A172 (cell line): ENCODE data around the gene TLE1. TPM values are rescaled to one million over a fixed set of nuclear protein-coding genes. Genes with fewer than 3 reads are reported as not detected.
"Not testable (repeated sequence)": the region's sequence is repeated elsewhere in the genome, so short reads cannot be mapped to it uniquely, and the experiment has no call there.

Source experiments
- DNase-seq: peaks from one replicate; pipeline ENCODE4 v3.0.0-alpha.2; 2015; ENCODE audit warnings: low spot score
- total RNA-seq: library from RNA; depleted of rRNA; stranded (reverse); fragments of >200 nt; shearing (Covaris generic); gene quantifications from 2 replicates; pipeline ENCODE4 v1.2.3, GENCODE V29; 2014

The TLE1 gene
- total RNA-seq, 1 experiment from 2014 or later = 12.1 TPM

DNA sequence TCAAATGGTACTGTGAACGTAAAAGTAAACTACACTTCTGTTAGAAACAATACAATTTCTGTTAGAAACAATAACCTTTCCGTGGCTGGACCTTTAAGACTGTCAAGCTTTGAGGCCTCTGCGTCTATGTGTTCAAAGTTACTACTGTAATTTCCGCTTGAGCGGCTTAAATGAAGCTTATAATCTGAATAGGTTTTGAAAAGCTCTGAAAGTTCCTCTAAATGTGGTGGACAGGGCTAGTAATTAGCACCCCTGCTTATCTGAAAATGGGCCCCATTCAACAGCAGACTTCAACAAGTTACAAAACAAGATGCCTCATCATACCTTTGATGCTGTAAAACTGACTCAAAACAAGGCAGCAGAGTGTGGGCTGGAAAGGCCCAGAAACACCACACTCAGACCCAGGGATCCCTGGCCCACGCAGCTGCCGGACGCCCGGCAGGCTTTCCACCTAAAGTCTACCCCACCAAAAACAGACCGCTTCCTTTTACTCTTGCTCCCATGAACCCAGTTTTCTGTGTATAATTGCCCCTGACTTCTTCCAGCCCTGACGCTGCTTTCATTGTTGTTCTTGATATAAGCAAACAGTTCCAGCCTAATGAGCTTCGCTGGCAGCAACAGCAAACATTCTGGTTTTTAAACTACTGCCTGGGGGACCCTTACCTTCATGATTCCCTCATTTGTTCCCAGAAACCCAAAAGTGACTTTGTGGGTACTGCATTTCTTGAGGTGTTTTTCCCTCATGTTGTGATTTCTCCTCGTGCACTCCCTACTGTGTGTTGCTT lies 66.7 kb downstream of the TLE1 start:
- no peak for DNase-seq

DNA sequence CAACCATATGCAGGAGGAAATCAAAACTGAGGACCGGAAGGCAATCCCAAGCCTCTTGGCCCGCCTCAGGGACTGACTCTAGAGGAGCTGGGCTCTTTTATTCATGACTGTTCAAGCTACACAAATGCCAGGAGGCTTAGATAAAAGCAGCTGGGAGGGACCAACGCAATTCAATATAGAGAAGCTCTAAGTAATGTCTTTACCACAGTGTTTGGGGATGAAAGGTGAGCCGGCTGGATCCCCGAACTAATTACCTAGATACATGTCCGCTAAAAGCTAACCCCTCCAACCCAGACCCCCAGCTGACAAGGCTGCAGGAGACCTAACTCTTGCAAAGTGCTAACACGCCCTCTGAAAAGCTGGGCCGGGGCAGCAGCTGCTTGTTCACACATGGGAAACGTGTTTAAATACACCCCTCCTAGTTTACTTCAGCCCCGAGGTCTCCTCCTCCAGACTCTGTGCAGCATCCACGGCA lies 67.5 kb downstream of the TLE1 start:
- no peak for DNase-seq

DNA sequence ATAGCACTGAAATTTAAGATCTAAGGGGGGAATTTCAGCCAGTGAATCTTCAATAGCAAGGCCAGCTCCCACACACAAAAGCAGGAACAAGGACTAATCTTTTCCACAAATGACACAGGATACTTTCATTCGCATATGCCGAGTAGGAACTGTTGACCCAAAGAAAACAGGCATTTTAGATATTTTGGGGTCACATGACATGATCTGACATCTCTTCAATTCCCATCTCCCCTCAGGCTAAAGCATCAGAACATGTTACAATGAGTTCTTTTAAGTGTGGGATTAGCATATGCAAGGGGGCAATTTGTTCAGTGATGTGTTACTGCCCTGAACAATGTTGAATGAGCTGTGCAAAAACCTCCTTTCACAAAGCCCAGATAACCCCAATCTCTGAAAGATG lies 68.2 kb downstream of the TLE1 start:
- DNase-seq = no peak

DNA sequence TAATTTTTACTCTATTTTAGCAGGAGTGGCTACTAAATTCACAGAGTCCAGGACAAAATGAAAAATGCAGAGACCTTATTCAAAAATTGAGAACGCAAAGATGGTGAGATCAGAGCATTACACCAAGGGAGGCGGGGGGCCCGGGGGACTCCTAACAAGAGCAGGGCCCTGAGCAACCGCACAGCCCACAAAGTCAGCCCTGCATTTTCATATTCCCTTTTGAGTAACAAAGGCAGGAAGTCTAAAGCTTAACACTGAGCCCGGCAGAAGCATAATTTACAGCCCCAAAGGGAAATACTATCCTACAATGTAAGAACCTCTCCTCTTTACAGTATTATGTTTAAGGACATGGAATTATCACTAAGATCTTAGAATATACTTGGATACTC lies 69.4 kb downstream of the TLE1 start:
- DNase-seq = no peak

DNA sequence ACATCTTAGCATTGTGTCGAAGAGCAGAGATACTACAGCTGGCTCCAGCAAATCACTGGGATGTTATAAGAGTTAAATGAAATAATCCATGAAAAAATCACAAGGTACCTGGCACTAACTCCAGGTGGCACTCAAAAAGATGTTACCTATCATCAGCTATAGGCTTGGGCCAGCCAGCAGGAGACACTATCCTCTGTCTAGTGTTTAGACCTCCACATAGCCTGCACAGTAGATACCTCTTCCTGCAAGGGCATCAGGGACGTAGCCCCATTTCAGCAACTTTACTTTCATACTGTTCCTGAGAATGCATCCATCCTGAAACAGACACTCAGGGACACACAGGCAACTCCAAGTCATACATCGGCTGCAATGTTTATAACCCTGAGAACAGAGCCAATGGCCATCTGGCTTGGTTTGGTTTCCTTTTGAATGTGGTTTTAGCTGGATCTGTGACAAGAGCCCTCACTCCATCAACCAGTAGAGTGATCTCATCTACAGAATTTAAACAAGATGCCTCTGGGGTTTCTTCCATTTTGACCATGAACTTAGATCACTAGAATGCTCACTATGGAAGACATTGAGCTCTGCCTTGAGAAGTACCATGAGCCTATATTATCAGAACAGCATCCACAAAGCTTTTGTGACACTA lies 69.9 kb downstream of the TLE1 start:
- DNase-seq = peak; percentile 56

DNA sequence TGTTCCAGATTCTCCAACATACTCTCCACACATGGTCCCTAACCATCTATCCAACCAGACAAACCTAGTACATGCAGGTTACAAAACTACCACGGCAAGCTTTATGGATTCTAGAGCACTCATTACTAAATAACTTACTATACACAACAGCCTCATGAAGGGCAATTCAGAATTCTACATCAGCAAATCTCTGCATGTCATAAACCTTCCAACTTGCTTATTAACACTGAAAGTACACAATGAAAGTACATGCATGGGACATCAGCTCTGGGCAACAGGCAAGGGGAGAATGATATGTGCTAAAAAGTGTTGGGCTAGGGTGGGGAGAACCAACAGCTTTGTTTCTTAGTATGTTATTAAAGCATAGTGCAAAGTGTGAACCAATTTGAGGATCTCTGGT lies 70.4 kb downstream of the TLE1 start:
- DNase-seq = no peak

DNA sequence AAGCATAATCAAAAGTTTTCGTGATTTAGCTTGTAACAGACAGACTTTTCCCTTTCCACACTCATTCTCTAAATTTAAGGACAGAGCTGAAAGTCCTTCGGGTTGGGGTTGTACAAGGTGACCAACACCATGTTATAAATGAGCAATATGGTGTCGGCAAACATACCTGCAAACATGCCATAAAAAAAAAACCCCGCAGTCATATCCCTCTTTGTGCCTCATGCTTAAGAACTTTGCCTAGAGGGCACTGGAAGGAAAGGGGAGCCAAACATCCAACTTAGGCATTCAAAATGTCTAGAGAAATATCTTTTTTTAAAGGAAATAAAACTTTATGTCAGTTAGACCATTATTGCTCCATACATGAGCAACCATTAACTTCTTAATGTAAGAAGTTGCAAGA lies 73.2 kb downstream of the TLE1 start:
- no peak for DNase-seq

DNA sequence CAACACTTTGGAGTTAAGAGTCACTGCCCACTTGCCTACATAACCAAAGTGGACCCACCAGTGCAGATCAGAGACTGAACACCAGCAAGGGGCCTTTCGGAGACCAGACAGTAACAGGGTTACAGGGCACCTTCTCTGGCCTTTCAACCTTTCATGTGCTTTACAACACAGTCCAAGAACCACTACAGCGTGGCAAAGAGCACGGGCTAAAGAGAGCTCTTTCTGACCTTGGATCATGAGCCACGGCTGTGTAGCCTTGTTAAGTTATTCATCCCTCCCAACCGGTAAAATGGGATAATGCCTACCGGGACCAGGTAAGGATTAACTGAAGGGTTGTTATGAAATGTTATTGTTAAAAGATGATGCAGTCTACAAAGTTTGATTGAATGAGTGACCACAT lies 75.0 kb downstream of the TLE1 start:
- DNase-seq = no peak

DNA sequence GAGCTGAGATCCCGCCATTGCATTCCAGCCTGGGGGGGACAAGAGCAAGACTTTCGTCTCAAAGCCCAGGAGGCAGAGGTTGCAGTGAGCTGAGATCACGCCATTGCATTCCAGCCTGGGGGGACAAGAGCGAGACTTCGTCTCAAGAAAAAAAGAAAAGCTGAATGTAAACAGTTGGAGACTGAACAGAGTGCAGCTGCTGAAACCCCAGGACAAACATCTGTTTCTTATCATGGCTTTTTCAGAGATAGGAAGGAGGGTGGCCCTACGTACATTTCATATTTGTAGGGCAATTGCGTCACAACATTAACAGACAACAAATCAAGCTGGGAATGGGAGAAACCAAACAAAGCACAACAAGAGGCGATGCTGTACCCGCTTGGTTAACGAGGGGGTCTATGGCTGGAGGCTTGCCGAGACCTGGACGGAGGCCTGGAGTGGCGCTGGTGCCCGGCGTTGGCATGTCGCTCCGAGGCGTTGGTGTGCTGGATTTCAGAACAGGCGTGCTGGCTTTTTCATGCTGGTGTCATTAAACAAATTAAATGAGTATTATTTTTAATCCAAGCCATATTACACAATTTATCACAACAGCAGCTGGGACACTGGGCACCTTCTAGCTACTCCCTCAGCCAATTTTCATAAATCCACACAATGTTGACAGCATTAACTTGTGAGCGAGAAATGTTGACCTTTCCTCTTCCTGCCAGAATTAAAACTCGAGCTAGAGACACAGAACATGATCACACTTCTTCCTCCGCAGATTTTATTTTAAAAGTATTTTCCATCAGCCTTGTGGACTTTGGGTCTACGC lies 76.1 kb downstream of the TLE1 start:
- DNase-seq = no peak

DNA sequence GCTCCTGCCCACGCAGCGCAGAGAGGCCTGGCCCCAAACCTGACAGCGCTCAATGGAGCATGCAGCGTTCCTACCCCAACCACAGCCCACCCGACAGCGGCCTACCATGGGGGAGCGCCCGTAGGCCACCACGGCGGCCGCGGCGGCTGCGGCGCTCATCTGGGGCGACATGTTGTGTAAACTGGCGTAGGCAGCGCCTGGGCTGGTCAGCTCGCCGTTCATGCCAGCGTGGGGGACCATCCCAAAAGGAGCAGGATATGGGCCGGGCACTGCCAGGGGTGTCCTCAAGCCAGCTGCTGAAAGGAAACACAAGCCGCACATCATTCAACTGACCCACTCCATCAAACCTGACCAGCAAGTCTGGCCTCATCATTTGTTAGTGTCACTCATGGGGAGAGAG lies 77.7 kb downstream of the TLE1 start:
- DNase-seq = no peak

DNA sequence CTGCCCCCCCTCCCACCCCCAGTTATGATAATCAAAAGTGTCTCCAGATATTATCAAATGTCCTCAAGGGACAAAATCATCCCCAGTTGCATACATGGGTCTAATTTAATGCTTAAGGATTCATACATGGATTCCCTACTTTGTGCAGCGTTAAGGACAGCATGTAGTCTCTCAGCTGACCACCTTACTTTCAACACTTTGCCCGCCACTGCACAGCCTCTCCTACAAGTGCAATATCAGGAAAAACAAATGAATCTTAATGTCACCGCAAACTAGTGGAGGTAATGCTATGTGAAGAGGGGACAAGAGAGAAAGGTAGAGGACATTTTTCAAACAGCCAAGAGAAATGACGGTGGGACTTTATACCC lies 78.6 kb downstream of the TLE1 start:
- DNase-seq = no peak

DNA sequence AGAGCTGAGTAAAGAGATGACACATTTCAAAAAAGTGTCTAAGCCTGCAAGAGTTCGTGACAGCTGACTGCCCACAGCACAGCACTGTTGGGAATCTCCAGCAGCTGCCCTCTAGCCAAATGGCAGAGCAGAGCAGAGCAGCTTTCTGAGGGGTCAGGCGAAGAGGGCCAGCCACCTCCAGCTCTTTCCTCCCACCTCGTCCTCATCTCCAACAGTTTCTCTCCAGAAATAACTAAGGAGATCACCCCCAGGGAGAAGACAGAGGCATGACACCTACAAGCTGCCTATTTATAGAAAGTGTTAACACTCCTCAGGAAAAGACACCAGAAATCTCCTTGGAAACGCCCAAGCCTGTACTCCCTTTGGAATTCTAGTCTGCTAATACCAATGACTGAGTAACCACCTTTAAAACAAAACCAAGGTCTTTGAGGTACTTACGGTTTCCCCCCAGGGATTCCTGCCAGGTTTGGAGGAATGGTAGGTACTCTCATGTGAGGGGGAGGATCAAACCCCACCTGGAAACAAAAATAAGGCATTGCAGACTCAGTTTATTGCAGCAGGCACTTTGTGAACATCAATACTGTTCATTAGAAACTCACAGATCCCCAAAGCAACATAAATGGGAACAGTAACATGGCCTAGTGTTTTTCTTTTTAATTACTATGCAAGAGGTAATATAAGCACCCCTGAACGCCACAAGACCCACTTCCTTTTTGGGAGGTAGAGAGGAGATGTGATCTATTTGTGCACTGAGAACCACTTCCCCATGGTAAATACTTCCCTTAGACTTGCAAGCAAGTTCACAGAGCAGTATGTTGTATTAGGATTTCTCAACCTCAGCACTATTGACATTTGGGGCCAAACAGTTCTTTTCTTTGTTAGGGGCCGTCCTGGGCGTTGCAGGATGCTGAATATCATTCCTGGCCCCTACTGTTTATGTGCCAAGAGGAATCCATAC lies 79.3 kb downstream of the TLE1 start:
- DNase-seq = peak; percentile 52

DNA sequence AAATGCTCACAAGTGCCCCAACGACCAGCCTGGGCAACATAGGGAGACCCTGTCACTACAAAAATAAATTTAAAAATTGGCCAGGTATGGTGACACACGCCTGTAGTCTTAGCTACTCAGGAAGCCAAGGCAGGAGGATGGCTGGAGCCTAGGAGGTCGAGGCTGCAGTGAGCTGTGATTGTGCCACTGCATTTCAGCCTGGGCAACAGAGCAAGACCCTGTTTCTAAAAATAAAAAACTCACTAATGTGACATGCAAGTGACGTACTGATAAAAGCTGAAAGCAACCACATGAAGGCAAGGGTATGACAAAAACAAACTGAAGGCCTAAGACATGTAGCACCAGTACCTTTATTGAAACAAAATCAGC lies 81.1 kb downstream of the TLE1 start:
- no peak for DNase-seq

DNA sequence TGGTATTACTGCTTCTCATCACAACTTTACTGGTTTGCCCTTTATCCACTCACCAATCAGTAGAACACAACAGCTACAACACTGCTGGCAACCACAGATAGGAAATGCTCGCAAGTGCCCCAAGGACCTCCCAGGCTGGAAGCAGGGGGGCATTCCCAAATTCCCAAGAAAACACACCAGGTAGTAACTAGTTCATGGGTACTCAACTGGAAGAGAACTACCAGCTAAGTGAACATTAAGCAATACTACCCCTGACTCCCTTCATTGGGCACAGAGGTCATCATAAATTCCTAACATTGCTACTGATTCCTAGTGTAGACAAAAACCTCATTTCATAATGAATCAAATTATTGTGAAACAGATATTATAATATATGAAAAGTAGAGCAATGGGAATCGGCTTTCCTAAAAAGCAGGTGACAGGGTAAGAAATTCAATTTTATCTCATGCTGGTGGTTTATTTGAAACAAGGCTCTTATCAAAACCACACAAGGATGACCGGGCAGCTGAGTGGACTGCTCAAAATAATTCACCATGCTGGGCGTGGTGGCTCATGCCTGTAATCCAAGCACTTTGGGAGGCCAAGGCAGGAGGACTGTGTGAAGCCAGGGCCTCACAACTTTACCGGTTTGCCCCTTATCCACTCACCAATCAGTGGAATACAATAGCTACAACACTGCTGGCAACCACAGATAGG lies 81.6 kb downstream of the TLE1 start:
- DNase-seq = no peak

DNA sequence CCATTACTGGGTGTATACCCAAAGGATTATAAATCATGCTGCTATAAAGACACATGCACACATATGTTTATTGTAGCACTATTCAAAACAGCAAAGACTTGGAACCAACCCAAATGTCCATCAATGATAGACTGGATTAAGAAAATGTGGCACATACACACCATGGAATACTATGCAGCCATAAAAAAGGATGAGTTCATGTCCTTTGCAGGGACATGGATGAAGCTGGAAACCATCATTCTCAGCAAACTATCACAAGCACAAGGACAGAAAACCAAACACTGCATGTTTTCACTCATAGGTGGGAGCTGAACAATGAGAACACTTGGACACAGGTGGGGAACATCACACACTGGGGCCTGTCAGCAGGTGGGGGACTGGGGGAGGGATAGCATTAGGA lies 83.1 kb downstream of the TLE1 start:
- not testable (repeated sequence) for DNase-seq

DNA sequence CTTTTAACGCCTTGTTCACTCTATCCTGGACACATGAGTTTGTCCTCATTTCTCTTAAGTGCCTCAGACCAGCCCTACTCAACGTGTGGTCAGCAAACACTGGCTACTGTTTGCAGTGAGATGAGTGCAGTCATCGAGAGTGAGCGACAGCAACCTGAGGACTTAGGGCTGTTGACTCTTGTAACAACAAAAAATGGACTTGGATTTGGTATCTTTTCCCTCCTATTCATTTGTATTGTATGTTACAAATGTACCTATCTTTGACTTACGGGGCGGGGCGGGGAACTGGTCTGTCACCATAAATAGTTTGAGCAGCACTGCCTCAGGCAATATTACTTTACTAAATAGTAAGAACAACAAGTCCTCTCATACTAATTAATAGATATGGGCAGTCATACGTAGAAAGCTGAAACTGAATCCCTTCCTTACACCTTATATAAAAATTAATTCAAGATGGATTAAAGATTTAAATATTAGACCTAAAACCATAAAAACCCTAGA lies 84.1 kb downstream of the TLE1 start:
- no peak for DNase-seq

DNA sequence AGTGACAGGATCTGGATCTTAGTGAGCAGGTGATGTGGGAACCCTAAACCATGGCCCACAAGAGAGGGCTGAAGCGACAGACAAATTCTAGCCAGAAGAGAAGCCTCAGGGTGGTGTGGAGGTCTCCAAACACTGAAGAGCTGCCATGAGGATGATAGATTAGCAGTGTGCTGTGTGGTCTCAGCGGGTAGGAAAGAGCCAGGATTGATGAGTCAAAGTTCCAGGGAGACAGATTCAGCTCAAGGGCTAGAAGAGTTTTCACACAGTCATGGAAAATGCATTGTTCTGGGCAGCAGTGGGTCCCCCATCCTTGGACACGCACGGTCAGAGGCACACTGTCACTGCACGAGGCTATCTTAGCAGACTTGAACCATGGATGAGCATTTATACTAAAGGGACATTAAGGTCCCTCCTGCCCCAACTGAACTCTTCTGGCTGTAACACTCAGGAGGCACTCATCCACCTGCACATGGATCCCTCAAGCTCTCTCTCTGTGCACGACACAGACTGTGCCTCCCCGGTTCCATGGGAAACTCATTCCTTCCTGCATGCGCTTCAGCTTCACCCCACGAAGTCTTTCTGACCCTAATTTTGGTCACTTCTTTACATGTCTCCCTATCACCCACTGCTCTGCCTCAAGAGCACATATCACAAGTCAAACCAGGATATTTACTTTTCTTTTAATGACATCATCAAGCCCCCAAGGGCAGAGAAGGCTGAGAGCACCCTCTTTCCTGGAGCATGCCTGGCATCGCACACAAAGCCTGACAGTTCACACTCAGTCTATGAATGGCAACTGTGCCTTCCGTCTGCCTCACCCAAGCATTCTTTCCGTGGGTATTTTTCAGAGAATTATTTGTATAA lies 84.8 kb downstream of the TLE1 start:
- DNase-seq = no peak

DNA sequence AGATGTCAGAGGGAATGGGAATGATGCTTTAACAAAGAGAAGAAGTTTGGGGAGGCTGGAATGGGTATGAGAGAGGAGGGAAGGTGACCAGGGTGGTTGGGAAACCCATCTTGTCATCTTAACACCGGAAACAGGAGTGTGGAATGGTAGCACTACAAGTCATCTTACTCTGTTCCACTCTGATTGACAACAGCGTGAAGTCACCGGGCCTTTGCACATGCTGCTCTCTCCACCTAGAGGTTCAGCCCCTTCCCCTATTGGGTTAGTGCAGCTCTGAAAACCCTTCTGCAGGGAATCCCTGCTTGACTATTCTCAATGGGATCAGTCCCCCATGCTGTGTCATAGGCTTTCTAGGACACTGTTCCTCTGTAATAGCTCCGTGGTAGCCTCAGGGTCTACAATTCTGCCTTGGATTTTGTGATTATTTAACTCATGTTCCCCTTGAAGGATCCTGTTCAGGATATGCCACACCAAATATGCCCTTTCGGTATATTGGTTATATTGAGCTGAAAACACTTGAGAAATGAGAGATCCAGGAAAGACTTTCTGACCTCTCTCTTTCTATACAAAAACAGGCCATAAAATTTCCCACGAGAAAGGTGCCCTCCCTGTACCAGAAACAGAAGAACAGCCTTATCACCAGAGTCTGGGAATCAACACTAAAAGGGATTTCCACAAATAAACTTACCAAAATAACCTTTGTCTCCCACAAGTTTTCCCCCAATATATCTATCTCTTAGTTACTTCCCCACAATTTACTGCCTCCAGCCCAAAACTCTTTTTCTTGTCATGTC lies 86.3 kb downstream of the TLE1 start:
- DNase-seq = no peak
